ENCODE measurements around the gene R3HCC1L.

GRCh38 chr10:98144985-98145384 lies 10.5 kb downstream of the R3HCC1L start:
- TF ChIP-seq CTCF (conservative IDR thresholded peaks at IDR 0.05 in 1 of 2, IDR thresholded peaks at IDR 0.05 in 1 of 2; ENCODE audit: extremely low read depth in 1 of 2, insufficient read depth in 1 of 2, low read depth in 1 of 2, low read length in 2 of 2) (no peak), EZH2 (IDR thresholded peaks at IDR 0.05; ENCODE audit: borderline replicate concordance, low read length) (no peak)

All from mammary epithelial cell (primary cell).